ENCODE results near the gene FAM240A. TPM values are rescaled to one million over a fixed set of nuclear protein-coding genes. Genes with fewer than 3 reads are reported as not detected.
"Not testable (repeated sequence)": the region's sequence is repeated elsewhere in the genome, so short reads cannot be mapped to it uniquely, and the experiment has no call there.

Gene FAM240A
- total RNA-seq, 1 experiment from 2014 or later, result not detected

DNA sequence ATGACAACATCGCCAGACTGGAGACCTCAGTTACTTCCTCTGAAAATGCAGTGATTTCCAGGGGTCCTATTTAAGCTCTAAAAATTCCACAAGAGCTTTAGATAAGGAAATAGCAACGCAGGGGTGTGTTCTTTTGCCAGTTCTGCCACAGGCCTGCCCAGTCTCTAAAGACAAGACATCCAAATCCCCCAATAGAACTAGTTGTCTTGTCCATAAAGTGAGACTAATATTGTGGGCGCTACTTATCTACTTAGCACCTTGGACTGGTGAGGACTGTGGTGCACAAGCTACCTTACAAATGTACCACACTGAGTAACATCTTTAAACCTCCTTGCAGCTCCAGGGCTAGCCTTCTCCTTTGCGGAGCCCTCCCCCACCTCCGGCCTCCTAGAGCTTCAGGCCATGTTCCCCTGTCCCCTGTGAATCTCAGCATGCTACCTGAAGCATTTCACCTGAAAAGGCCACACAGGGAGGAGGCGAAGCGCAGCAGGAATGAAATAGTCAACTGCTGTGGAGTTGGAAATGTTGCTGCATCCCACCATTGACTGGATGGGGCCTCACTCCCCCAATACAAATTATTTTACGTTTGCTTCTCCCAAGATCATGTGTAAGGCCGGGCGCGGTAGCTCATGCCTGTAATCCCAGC is 36.6 kb upstream of the FAM240A start:
- ChIA-PET CTCF (no interaction called here), POLR2A (ENCODE audit: low non-redundant PET) (no interaction called here)
- intact Hi-C loops (cut with micrococcal nuclease; ENCODE audit: unreplicated experiment), result no loop called here
- no peaks in the 10 kb centered on the region for H3K36me3 ChIP-seq (ENCODE audit: insufficient read depth, low read length, poor library complexity, severe bottlenecking)
- no peaks in the 10 kb centered on the region for H3K9me3 ChIP-seq (ENCODE audit: low read depth, low read length, poor library complexity, severe bottlenecking)
- no peaks in the 10 kb centered on the region for H3K27me3 ChIP-seq (replicated peaks; ENCODE audit: insufficient read depth, low read depth, low read length, poor library complexity)
- H3K4me1 ChIP-seq (ENCODE audit: insufficient read depth, low read length, poor library complexity, severe bottlenecking), result no peaks in the 10 kb centered on the region
- no peak overlapping the region for H3K4me3 ChIP-seq (ENCODE audit: low read depth, low read length, poor library complexity, severe bottlenecking)
- no peak for TF ChIP-seq EZH2 (IDR thresholded peaks at IDR 0.05; ENCODE audit: borderline replicate concordance, low read depth, low read length, poor library complexity, severe bottlenecking)
- TF ChIP-seq, protein P1, sequence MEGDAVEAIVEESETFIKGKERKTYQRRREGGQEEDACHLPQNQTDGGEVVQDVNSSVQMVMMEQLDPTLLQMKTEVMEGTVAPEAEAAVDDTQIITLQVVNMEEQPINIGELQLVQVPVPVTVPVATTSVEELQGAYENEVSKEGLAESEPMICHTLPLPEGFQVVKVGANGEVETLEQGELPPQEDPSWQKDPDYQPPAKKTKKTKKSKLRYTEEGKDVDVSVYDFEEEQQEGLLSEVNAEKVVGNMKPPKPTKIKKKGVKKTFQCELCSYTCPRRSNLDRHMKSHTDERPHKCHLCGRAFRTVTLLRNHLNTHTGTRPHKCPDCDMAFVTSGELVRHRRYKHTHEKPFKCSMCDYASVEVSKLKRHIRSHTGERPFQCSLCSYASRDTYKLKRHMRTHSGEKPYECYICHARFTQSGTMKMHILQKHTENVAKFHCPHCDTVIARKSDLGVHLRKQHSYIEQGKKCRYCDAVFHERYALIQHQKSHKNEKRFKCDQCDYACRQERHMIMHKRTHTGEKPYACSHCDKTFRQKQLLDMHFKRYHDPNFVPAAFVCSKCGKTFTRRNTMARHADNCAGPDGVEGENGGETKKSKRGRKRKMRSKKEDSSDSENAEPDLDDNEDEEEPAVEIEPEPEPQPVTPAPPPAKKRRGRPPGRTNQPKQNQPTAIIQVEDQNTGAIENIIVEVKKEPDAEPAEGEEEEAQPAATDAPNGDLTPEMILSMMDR (conservative IDR thresholded peaks at IDR 0.05; ENCODE audit: low read depth, low read length), result no peak
- H3K27ac ChIP-seq (ENCODE audit: low read depth, low read length, poor library complexity, severe bottlenecking), result no peak overlapping the region
- no TSS peak for BruUV-seq (replicated peaks)
- no peak for DNase-seq (ENCODE audit: low spot score)

DNA sequence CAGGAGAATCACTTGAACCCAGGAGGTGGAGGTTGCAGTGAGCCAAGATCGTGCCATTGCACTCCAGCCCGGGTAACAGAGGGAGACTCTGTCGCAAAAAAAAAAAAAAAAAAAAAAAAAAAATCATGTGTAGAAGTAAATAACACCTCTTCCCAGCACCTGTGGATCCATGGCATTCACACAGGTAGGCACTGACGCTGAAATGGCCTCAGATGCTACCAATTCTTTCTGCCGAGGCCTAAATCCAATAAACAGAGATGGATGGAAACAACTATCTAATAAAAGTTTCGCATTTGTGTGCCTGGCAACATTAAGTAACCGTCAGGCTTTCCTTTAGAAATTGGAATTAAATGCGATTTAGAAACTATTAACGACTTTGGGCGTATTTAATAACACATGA is 35.9 kb upstream of the FAM240A start:
- DNase-seq (ENCODE audit: low spot score), result no peak
- POLR2A ChIA-PET (ENCODE audit: low non-redundant PET), result no interaction called here
- H3K4me3 ChIP-seq (ENCODE audit: low read depth, low read length, poor library complexity, severe bottlenecking), result no peak overlapping the region
- no peaks in the 10 kb centered on the region for H3K27me3 ChIP-seq (replicated peaks; ENCODE audit: insufficient read depth, low read depth, low read length, poor library complexity)
- no TSS peak for BruUV-seq (replicated peaks)
- H3K4me1 ChIP-seq (ENCODE audit: insufficient read depth, low read length, poor library complexity, severe bottlenecking), result no peaks in the 10 kb centered on the region
- TF ChIP-seq EZH2 (IDR thresholded peaks at IDR 0.05; ENCODE audit: borderline replicate concordance, low read depth, low read length, poor library complexity, severe bottlenecking), result no peak
- TF ChIP-seq, protein P1 (conservative IDR thresholded peaks at IDR 0.05; ENCODE audit: low read depth, low read length), result no peak
- H3K27ac ChIP-seq (ENCODE audit: low read depth, low read length, poor library complexity, severe bottlenecking), result no peak overlapping the region
- CTCF ChIA-PET, result no interaction called here
- no peaks in the 10 kb centered on the region for H3K9me3 ChIP-seq (ENCODE audit: low read depth, low read length, poor library complexity, severe bottlenecking)
- intact Hi-C loops (cut with micrococcal nuclease; ENCODE audit: unreplicated experiment), result no loop called here
- no peaks in the 10 kb centered on the region for H3K36me3 ChIP-seq (ENCODE audit: insufficient read depth, low read length, poor library complexity, severe bottlenecking)

DNA sequence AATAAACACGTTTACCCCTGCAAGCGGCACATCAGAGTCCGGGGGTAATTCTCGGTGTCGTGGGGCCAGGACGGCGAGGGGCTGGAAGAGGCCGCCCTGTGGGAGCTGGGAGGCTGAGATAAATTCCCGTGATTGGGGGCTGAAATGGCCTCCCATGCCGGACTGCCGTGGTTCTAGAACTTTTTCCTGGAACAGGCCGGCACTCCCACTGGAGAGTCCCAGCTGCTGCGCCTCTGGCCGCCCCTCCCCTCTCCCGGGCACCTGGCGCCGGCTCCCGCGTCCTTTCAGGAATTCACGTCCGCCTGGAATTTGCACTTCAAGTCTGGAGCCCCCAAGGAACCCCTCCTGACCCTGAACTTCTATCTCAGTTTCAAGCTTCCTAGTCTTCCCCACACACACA is 35.4 kb upstream of the FAM240A start:
- Histone ChIP-seq H3K27me3 (replicated peaks; ENCODE audit: insufficient read depth, low read depth, low read length, poor library complexity) (no peaks in the 10 kb centered on the region), H3K36me3 (ENCODE audit: insufficient read depth, low read length, poor library complexity, severe bottlenecking) (no peaks in the 10 kb centered on the region), H3K4me3 (ENCODE audit: low read depth, low read length, poor library complexity, severe bottlenecking) (no peak overlapping the region), H3K4me1 (ENCODE audit: insufficient read depth, low read length, poor library complexity, severe bottlenecking) (no peaks in the 10 kb centered on the region), H3K27ac (ENCODE audit: low read depth, low read length, poor library complexity, severe bottlenecking) (no peak overlapping the region), H3K9me3 (ENCODE audit: low read depth, low read length, poor library complexity, severe bottlenecking) (no peaks in the 10 kb centered on the region)
- no peak for DNase-seq (ENCODE audit: low spot score)
- ChIA-PET POLR2A (ENCODE audit: low non-redundant PET) (no interaction called here), CTCF (no interaction called here)
- no peak for TF ChIP-seq EZH2 (IDR thresholded peaks at IDR 0.05; ENCODE audit: borderline replicate concordance, low read depth, low read length, poor library complexity, severe bottlenecking)
- TF ChIP-seq, protein P1 (conservative IDR thresholded peaks at IDR 0.05; ENCODE audit: low read depth, low read length), result no peak
- intact Hi-C loops (cut with micrococcal nuclease; ENCODE audit: unreplicated experiment), result no loop called here
- BruUV-seq (replicated peaks), result no TSS peak

DNA sequence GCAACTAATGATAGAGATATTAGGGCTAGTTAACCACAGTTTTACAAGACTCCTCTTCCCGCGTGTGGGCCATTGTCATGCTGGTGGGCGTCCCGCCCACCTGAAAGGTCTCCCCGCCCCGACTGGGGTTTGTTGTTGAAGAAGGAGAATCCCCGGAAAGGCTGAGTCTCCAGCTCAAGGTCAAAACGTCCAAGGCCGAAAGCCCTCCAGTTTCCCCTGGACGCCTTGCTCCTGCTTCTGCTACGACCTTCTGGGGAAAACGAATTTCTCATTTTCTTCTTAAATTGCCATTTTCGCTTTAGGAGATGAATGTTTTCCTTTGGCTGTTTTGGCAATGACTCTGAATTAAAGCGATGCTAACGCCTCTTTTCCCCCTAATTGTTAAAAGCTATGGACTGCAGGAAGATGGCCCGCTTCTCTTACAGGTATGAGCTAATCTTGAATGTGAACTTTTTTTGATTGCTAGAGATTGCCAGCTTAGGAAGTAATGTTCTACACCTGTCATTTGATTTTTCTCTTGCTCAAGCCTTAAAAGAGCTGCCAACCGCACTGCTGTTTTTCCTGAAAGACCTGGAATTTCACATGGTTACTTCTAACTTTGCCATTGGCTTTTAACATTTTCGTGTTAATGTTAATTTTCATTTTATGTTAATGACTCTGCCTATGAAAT is 34.6 kb upstream of the FAM240A start:
- BruUV-seq (replicated peaks); POLR2A ChIA-PET (ENCODE audit: low non-redundant PET); H3K9me3 ChIP-seq (ENCODE audit: low read depth, low read length, poor library complexity, severe bottlenecking): not testable (repeated sequence)

More for the DNA sequence above, 34.6 kb upstream of the FAM240A start:
- H3K27me3 ChIP-seq (replicated peaks; ENCODE audit: insufficient read depth, low read depth, low read length, poor library complexity); H3K36me3 ChIP-seq (ENCODE audit: insufficient read depth, low read length, poor library complexity, severe bottlenecking); intact Hi-C loops (cut with micrococcal nuclease; ENCODE audit: unreplicated experiment); H3K4me3 ChIP-seq (ENCODE audit: low read depth, low read length, poor library complexity, severe bottlenecking); DNase-seq (ENCODE audit: low spot score); CTCF ChIA-PET; H3K27ac ChIP-seq (ENCODE audit: low read depth, low read length, poor library complexity, severe bottlenecking); H3K4me1 ChIP-seq (ENCODE audit: insufficient read depth, low read length, poor library complexity, severe bottlenecking): not testable (repeated sequence)

Measured in A673 (cell line).